Activated naive CD8-positive, alpha-beta T cell (primary cell): ENCODE measurements around the gene AMN.

Experiments
- H3K27ac Mint-ChIP-seq: one replicate; pipeline ENCODE4 v1.8.0; 2021; ENCODE audit warnings: mixed read lengths
- H3K27me3 Mint-ChIP-seq: one replicate; pipeline ENCODE4 v1.8.0; 2021; ENCODE audit warnings: mixed read lengths
- H3K36me3 Mint-ChIP-seq: one replicate; pipeline ENCODE4 v1.8.0; 2021; ENCODE audit warnings: mixed read lengths
- H3K4me1 Mint-ChIP-seq: one replicate; pipeline ENCODE4 v1.8.0; 2021; ENCODE audit warnings: low read depth, mixed read lengths
- H3K4me3 Mint-ChIP-seq: one replicate; pipeline ENCODE4 v1.8.0; 2021; ENCODE audit warnings: mild to moderate bottlenecking, mixed read lengths
- H3K9me3 Mint-ChIP-seq: one replicate; pipeline ENCODE4 v1.8.0; 2021; ENCODE audit warnings: low read depth, mixed read lengths

Gene AMN

DNA sequence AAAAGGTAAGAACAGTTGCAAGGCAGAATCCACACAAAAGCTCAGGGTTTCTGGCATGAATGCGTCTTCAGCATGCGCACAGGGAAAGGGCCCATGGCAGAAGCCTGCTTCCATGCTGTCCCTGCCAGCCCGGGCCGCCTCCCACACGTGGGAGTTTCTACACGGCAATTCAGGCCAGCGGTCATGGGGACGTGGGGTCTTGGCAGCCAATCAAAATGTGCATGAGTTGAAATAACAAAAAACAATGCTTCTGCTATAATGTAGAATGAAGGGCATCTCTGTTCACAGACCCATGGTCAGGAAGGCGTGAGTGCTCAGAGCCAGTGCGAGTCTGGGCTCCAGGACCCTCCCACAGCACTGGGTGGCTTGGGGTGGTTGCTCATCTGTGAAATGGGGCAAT is 28.6 kb downstream of the AMN start:
- Mint-ChIP-seq H3K9me3 (no peaks in the 10 kb centered on the region), H3K36me3 (peaks cover 7% of the 10 kb centered on the region), H3K27me3 (no peaks in the 10 kb centered on the region), H3K27ac (no peak overlapping the region), H3K4me1 (peaks cover 26% of the 10 kb centered on the region), H3K4me3 (no peak overlapping the region)

GRCh38 chr14:102951799-102952198 is 29.3 kb downstream of the AMN start:
- H3K4me3 Mint-ChIP-seq = no peak overlapping the region
- H3K4me1 Mint-ChIP-seq = peaks cover 23% of the 10 kb centered on the region
- no peaks in the 10 kb centered on the region for H3K9me3 Mint-ChIP-seq
- no peak overlapping the region for H3K27ac Mint-ChIP-seq
- H3K27me3 Mint-ChIP-seq = no peaks in the 10 kb centered on the region
- peaks cover 7% of the 10 kb centered on the region for H3K36me3 Mint-ChIP-seq

DNA sequence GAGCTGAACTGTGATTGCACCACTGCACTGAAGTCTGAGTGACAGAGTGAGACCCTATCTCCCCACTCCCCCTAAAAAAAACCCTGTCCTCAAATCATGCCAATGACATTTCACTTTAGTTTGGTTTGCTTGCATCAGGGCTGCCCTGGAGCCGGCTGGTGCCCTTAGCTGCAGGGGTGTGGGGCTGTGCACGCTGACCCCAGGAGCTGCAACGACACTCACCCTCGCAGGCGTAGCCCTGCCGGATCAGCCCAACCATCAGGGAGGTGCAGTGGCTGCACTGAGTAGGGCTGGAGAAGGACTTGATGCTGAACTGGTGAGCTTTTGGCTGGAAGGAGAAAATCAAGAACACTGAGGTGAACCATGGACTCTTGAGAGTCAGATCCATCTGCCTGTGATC is 29.8 kb downstream of the AMN start:
- peaks cover 5% of the 10 kb centered on the region for H3K36me3 Mint-ChIP-seq
- H3K9me3 Mint-ChIP-seq = no peaks in the 10 kb centered on the region
- H3K4me3 Mint-ChIP-seq = no peak overlapping the region
- H3K27me3 Mint-ChIP-seq = no peaks in the 10 kb centered on the region
- H3K27ac Mint-ChIP-seq = no peak overlapping the region
- H3K4me1 Mint-ChIP-seq = peaks cover 18% of the 10 kb centered on the region

DNA sequence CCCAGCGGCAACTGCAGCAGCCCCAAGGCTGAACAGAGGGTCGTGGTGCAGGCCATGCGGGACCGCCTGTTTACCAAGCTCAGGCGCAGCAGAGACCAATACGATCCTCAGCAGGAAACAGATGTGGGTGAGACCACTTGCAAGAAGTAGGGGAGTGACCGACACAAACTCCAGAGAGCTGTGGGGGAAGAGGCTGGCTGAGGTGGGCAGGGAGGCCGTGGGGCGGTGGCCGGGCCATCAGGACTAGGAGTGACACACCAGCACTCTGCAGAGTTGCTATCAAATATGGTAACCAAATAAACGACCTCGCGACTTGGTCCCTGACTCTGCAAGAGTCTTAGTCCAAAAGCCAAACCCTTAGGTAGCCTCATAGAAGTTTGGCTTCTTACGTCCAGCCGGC is 30.6 kb downstream of the AMN start:
- Mint-ChIP-seq H3K4me3 (no peak overlapping the region), H3K4me1 (peaks cover 14% of the 10 kb centered on the region), H3K27me3 (no peaks in the 10 kb centered on the region), H3K27ac (no peak overlapping the region), H3K36me3 (peaks cover 6% of the 10 kb centered on the region), H3K9me3 (no peaks in the 10 kb centered on the region)

GRCh38 chr14:102954081-102954789 is 31.8 kb downstream of the AMN start:
- H3K4me3 Mint-ChIP-seq = no peak overlapping the region
- H3K27me3 Mint-ChIP-seq = no peaks in the 10 kb centered on the region
- H3K9me3 Mint-ChIP-seq = no peaks in the 10 kb centered on the region
- peaks cover 7% of the 10 kb centered on the region for H3K4me1 Mint-ChIP-seq
- no peak overlapping the region for H3K27ac Mint-ChIP-seq
- H3K36me3 Mint-ChIP-seq = peaks cover 9% of the 10 kb centered on the region

GRCh38 chr14:102955636-102956408 is 33.4 kb downstream of the AMN start:
- Mint-ChIP-seq H3K4me3 (no peak overlapping the region), H3K27me3 (no peaks in the 10 kb centered on the region), H3K4me1 (no peaks in the 10 kb centered on the region), H3K9me3 (no peaks in the 10 kb centered on the region), H3K36me3 (peaks cover 9% of the 10 kb centered on the region), H3K27ac (no peak overlapping the region)

DNA sequence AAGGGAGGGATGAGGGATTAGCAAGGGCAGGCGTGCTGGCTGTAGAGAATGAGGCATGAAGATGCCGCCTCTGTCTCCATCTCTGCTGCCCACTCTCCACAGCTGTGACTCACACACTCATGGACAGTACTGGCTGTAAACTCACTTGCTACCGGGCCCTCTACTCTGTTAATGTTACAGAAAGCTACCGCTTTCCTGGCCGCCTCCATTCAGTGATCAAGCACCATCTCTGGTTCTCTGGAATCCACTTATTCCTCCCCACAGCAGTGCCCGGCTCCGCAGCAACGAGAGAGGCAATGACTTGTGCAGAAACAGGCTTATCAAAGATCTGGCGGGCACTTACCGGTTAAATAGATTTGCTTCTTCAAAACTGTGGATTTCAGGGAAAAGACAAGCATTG is 34.8 kb downstream of the AMN start:
- Mint-ChIP-seq H3K4me1 (no peaks in the 10 kb centered on the region), H3K36me3 (peaks cover 9% of the 10 kb centered on the region), H3K4me3 (no peak overlapping the region), H3K9me3 (no peaks in the 10 kb centered on the region), H3K27ac (no peak overlapping the region), H3K27me3 (no peaks in the 10 kb centered on the region)

GRCh38 chr14:102958461-102958860 is 36.0 kb downstream of the AMN start:
- H3K36me3 Mint-ChIP-seq = peaks cover 9% of the 10 kb centered on the region
- no peaks in the 10 kb centered on the region for H3K9me3 Mint-ChIP-seq
- H3K4me3 Mint-ChIP-seq = no peak overlapping the region
- H3K4me1 Mint-ChIP-seq = no peaks in the 10 kb centered on the region
- no peaks in the 10 kb centered on the region for H3K27me3 Mint-ChIP-seq
- H3K27ac Mint-ChIP-seq = no peak overlapping the region

DNA sequence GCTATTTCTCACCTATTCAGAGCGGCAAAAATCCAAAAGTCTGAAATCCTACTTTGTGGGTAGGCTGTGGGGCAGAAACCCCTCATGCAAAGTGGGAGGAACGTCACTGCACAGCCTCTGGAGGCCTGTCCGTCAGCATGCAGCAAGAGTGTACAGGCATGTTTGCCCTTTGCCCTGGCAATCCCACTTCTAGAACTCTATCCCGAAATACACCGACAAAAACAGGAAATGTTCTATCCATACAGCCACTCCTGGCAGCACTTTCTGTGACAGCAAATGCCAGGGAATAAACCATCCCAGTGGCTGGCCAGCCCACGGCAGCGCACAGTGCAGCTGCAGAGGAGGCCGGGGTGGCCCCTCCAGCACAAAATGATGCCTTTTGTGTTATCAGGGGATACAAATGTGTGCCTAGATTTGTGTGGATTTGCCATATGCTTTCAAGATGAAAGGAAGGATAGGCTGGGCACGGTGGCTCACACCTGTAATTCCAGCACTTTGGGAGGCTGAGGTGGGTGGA is 39.7 kb downstream of the AMN start:
- Mint-ChIP-seq H3K36me3 (peaks cover 13% of the 10 kb centered on the region), H3K27me3 (no peaks in the 10 kb centered on the region), H3K4me3 (no peak overlapping the region), H3K9me3 (no peaks in the 10 kb centered on the region), H3K4me1 (no peaks in the 10 kb centered on the region), H3K27ac (no peak overlapping the region)

GRCh38 chr14:102964152-102964730 is 41.8 kb downstream of the AMN start:
- Mint-ChIP-seq H3K27me3 (no peaks in the 10 kb centered on the region), H3K36me3 (peaks cover 8% of the 10 kb centered on the region), H3K9me3 (no peaks in the 10 kb centered on the region), H3K27ac (no peak overlapping the region), H3K4me1 (no peaks in the 10 kb centered on the region), H3K4me3 (no peak overlapping the region)

DNA sequence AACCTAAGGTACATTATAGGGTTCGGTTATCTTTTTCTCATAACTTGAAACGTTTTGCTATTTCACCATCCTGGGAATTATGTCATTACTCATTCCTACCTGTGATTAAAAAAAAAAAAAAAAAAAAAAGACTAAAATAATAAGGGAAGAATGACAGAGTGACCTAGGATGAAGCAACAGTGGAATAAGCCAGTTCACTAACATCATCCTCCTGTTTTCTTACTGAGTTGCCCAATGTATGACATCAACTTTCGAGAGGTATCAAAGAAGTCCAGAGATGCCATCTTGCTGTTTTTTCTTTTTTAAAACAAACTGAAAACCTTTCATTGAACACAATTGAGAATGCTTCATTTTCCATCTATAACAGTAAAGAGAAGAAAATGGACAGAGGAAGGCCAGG is 42.8 kb downstream of the AMN start:
- Mint-ChIP-seq H3K27me3 (no peaks in the 10 kb centered on the region), H3K4me3 (no peak overlapping the region), H3K27ac (no peak overlapping the region), H3K9me3 (no peaks in the 10 kb centered on the region), H3K4me1 (no peaks in the 10 kb centered on the region), H3K36me3 (peaks cover 5% of the 10 kb centered on the region)

DNA sequence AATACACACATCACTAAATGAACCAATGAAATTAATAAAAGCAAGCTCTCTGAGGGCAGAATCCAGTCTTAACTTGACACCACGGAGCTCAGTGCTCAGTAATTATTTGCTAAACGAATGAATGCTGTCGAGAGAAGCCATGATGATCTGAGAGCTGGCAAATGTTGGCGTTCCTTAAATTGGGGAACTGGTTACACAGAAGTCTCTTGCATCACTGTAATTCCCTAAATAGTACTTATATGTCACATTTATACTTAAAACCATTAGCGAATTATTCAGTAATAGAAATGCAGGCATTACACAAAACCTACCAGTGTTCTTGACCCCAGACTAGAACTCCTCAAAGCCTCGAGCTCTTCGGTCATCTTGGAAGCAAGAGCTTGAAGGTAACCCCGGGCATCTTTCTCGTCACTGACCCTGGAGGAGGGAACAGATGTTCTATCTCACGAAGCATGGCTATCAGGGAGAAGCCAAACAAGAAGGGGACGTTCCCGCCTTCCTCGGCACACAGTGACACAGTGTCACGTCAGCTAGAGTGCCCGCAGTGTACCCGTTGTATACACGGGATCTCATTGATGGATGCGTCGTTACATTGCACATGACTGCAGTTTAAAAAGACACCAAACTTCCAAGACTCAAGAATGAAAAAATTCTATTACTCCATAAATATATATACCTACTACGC is 43.6 kb downstream of the AMN start:
- peaks cover 5% of the 10 kb centered on the region for H3K36me3 Mint-ChIP-seq
- no peak overlapping the region for H3K27ac Mint-ChIP-seq
- H3K4me1 Mint-ChIP-seq = no peaks in the 10 kb centered on the region
- H3K9me3 Mint-ChIP-seq = no peaks in the 10 kb centered on the region
- H3K4me3 Mint-ChIP-seq = no peak overlapping the region
- H3K27me3 Mint-ChIP-seq = no peaks in the 10 kb centered on the region

DNA sequence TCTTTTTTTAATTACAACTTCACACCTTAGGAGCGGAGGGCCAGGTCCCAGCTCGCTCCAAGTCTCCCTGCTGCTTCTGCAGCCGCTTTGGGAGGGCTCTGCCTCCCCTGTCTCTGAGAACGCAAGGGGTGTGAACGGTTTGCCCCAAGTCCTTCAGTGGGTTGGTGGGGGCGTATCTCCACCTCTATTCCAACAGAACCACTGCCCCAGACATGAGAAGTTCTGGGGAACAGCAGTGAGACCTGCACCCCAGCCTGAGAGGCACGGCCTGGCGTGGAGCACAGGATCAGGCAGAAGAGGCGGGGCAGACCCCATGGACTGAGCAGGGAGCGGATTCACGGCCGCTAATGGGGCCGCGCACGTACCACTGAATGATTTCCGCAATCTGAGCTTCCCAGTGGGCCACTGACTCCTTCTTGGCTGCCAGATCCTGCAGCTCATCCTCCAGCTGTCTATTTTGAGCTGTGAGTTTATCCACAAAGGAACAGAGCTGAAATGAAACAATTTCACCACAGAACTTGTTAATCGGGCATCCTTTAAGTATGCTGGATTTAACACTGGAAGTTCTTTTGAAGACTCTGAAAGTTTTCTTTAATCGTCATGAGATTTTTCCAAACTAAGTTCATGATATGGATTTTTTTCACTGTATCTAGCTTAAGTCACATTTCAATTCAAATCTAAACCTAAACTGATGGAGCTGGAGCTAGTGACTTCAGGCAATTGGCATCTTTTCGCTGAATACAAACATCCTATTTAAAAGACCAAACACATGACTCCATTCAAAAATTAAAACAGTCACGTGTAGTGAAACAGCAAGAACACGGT is 44.4 kb downstream of the AMN start:
- H3K27me3 Mint-ChIP-seq = no peaks in the 10 kb centered on the region
- H3K27ac Mint-ChIP-seq = no peak overlapping the region
- H3K9me3 Mint-ChIP-seq = no peaks in the 10 kb centered on the region
- H3K4me1 Mint-ChIP-seq = no peaks in the 10 kb centered on the region
- no peak overlapping the region for H3K4me3 Mint-ChIP-seq
- peaks cover 10% of the 10 kb centered on the region for H3K36me3 Mint-ChIP-seq

- Mint-ChIP-seq H3K4me3 (no peak overlapping the region), H3K9me3 (no peaks in the 10 kb centered on the region), H3K4me1 (no peaks in the 10 kb centered on the region), H3K27ac (no peak overlapping the region), H3K36me3 (peaks cover 10% of the 10 kb centered on the region), H3K27me3 (no peaks in the 10 kb centered on the region)
These were observed 45.0 kb downstream of the AMN start for GRCh38 chr14:102967506-102967795.
